GM18502 (cell line): ENCODE data around the gene KRTAP5-6.
"Not testable (repeated sequence)": the region's sequence is repeated elsewhere in the genome, so short reads cannot be mapped to it uniquely, and the experiment has no call there.

ENCODE experiments used
- ATAC-seq: cut with Tn5 transposase; IDR thresholded peaks from one replicate; pipeline ENCODE4 v1.9.1; 2021; ENCODE audit warnings: mild to moderate bottlenecking; ENCODE audit not compliant: unreplicated experiment, poor library complexity

The KRTAP5-6 gene

GRCh38 chr11:1660111-1660867 is 36.7 kb upstream of the KRTAP5-6 start:
- no peak for ATAC-seq

GRCh38 chr11:1661454-1662269 is 35.3 kb upstream of the KRTAP5-6 start:
- not testable (repeated sequence) for ATAC-seq

- ATAC-seq = not testable (repeated sequence)
Measured at GRCh38 chr11:1662699-1663283, 34.2 kb upstream of the KRTAP5-6 start.

- ATAC-seq = no peak
Measured at GRCh38 chr11:1665313-1665712, 31.7 kb upstream of the KRTAP5-6 start.

- ATAC-seq = no peak
Measured at GRCh38 chr11:1667121-1667850, 29.7 kb upstream of the KRTAP5-6 start.

GRCh38 chr11:1667906-1668305 is 29.1 kb upstream of the KRTAP5-6 start:
- no peak for ATAC-seq

- no peak for ATAC-seq
Measured at GRCh38 chr11:1668911-1669473, 28.0 kb upstream of the KRTAP5-6 start.

GRCh38 chr11:1669546-1670218 is 27.3 kb upstream of the KRTAP5-6 start:
- ATAC-seq = no peak

GRCh38 chr11:1670457-1670856 is 26.5 kb upstream of the KRTAP5-6 start:
- not testable (repeated sequence) for ATAC-seq

- no peak for ATAC-seq
Measured at GRCh38 chr11:1670905-1671371, 26.1 kb upstream of the KRTAP5-6 start.

- ATAC-seq = no peak
Measured at GRCh38 chr11:1671658-1672057, 25.3 kb upstream of the KRTAP5-6 start.

GRCh38 chr11:1672613-1673350 is 24.2 kb upstream of the KRTAP5-6 start:
- ATAC-seq = no peak

GRCh38 chr11:1673446-1674172 is 23.4 kb upstream of the KRTAP5-6 start:
- ATAC-seq = no peak

GRCh38 chr11:1674173-1675131 is 22.5 kb upstream of the KRTAP5-6 start:
- ATAC-seq = no peak

GRCh38 chr11:1675536-1676228 is 21.3 kb upstream of the KRTAP5-6 start:
- ATAC-seq = no peak

GRCh38 chr11:1676229-1676740 is 20.7 kb upstream of the KRTAP5-6 start:
- no peak for ATAC-seq
